A673 (cell line): Measurements from ENCODE around the gene NEK9. TPM values are rescaled to one million over a fixed set of nuclear protein-coding genes. Genes with fewer than 3 reads are reported as not detected.

ENCODE experiments used
- BruUV-seq: library from RNA; stranded (reverse); fragments of 400-500 nt; replicated peaks from 2 replicates; lab custom pipeline; 2021; lab: Mats Ljungman, UMichigan
- CTCF ChIA-PET: fragments of 300-600 bp; sonication (Branson Sonifier 250); formaldehyde crosslinking; loops from one replicate; lab custom pipeline; 2022; ENCODE audit warnings: antibody characterized with exemption; lab: Charles Lee
- POLR2A ChIA-PET: fragments of 300-600 bp; sonication (Branson Sonifier 250); formaldehyde crosslinking; loops from one replicate; lab custom pipeline; 2022; ENCODE audit warnings: antibody characterized with exemption; ENCODE audit not compliant: low non-redundant PET; lab: Charles Lee
- DNase-seq: peaks from one replicate; pipeline ENCODE4 v3.0.0-alpha.2; 2015; ENCODE audit warnings: low spot score
- H3K27ac ChIP-seq: fragments of 200-600 bp; sonication (generic); 2 replicates; pipeline ENCODE4 v1.5.1; 2016; ENCODE audit warnings: mixed run types, low read depth, mild to moderate bottlenecking, mixed read lengths, antibody characterized with exemption, low read length; ENCODE audit not compliant: poor library complexity, severe bottlenecking
- H3K27me3 ChIP-seq: fragments of 200-600 bp; sonication (generic); replicated peaks from 2 replicates; pipeline ENCODE4 v1.6.1; 2017; ENCODE audit warnings: mixed run types, low read depth, mild to moderate bottlenecking, mixed read lengths, antibody characterized with exemption, low read length; ENCODE audit not compliant: insufficient read depth, poor library complexity
- H3K36me3 ChIP-seq: fragments of 200-600 bp; sonication (generic); 2 replicates; pipeline ENCODE4 v1.6.1; 2016; ENCODE audit warnings: mixed run types, mild to moderate bottlenecking, mixed read lengths, antibody characterized with exemption, low read length; ENCODE audit not compliant: insufficient read depth, poor library complexity, severe bottlenecking
- H3K4me1 ChIP-seq: fragments of 200-600 bp; sonication (generic); 2 replicates; pipeline ENCODE4 v1.6.1; 2017; ENCODE audit warnings: mixed run types, mild to moderate bottlenecking, mixed read lengths, antibody characterized with exemption, low read length; ENCODE audit not compliant: insufficient read depth, poor library complexity, severe bottlenecking
- H3K4me3 ChIP-seq: fragments of 200-600 bp; sonication (generic); 2 replicates; pipeline ENCODE4 v1.5.1; 2016; ENCODE audit warnings: low read depth, mixed run types, mild to moderate bottlenecking, mixed read lengths, low read length; ENCODE audit not compliant: poor library complexity, severe bottlenecking
- H3K9me3 ChIP-seq: fragments of 200-600 bp; sonication (generic); 2 replicates; pipeline ENCODE4 v1.6.1; 2016; ENCODE audit warnings: mixed run types, low read depth, mild to moderate bottlenecking, mixed read lengths, antibody characterized with exemption, low read length; ENCODE audit not compliant: poor library complexity, severe bottlenecking
- CTCF ChIP-seq: fragments of 300-800, 200-600 bp; sonication (generic); conservative IDR thresholded peaks from 2 replicates; pipeline ENCODE4 v1.5.1; 2017; ENCODE audit warnings: low read depth, mild to moderate bottlenecking, antibody characterized with exemption, low read length, moderate library complexity, mixed read lengths
- EZH2 ChIP-seq: fragments of 200-600 bp; sonication (generic); IDR thresholded peaks from 2 replicates; pipeline ENCODE4 v1.6.1; 2017; ENCODE audit warnings: borderline replicate concordance, low read depth, mild to moderate bottlenecking, mixed read lengths, antibody characterized with exemption, low read length; ENCODE audit not compliant: poor library complexity, severe bottlenecking
- intact Hi-C: fragments of 100-400 bp; cut with micrococcal nuclease; formaldehyde crosslinking; loops from one replicate; pipeline ENCODE4 v1.10.0; 2022; ENCODE audit not compliant: unreplicated experiment
- total RNA-seq: library from RNA; stranded (reverse); gene quantifications from 2 replicates; pipeline ENCODE4 v1.2.3, GENCODE V29; 2021

Gene NEK9
- total RNA-seq, 1 experiment from 2014 or later: 75.8 TPM

GRCh38 chr14:75174066-75174465 is 47.2 kb upstream of the NEK9 start:
- Histone ChIP-seq H3K4me1 (peaks cover 9% of the 10 kb centered on the region), H3K9me3 (no peaks in the 10 kb centered on the region), H3K27ac (no peak overlapping the region), H3K27me3 (no peaks in the 10 kb centered on the region), H3K36me3 (no peaks in the 10 kb centered on the region), H3K4me3 (no peak overlapping the region)
- DNase-seq: no peak
- intact Hi-C loops: no loop called here
- CTCF ChIA-PET: no interaction called here
- BruUV-seq: no TSS peak
- POLR2A ChIA-PET: interaction anchor here (0.6 to 0.7 kb wide), 2 partner anchors 14 to 93 kb away, joined by 3 to 13 read pairs; no protein-coding TSS in a partner anchor
- TF ChIP-seq EZH2 (no peak), CTCF (no peak)

GRCh38 chr14:75170772-75171171 is 43.9 kb upstream of the NEK9 start:
- intact Hi-C loops: no loop called here
- Histone ChIP-seq H3K27ac (no peak overlapping the region), H3K27me3 (no peaks in the 10 kb centered on the region), H3K36me3 (no peaks in the 10 kb centered on the region), H3K4me3 (no peak overlapping the region), H3K4me1 (peaks cover 11% of the 10 kb centered on the region), H3K9me3 (no peaks in the 10 kb centered on the region)
- ChIA-PET POLR2A (no interaction called here), CTCF (no interaction called here)
- BruUV-seq: no TSS peak
- DNase-seq: no peak
- TF ChIP-seq EZH2 (no peak), CTCF (no peak)

- CTCF ChIA-PET: no interaction called here
Measured at GRCh38 chr14:75168586-75169335, 41.9 kb upstream of the NEK9 start.

More at GRCh38 chr14:75168586-75169335, 41.9 kb upstream of the NEK9 start:
- Histone ChIP-seq H3K4me3 (no peak overlapping the region), H3K27ac (no peak overlapping the region), H3K36me3 (no peaks in the 10 kb centered on the region), H3K4me1 (peaks cover 10% of the 10 kb centered on the region), H3K27me3 (no peaks in the 10 kb centered on the region), H3K9me3 (no peaks in the 10 kb centered on the region)
- intact Hi-C loops: no loop called here
- POLR2A ChIA-PET: no interaction called here
- TF ChIP-seq CTCF (no peak), EZH2 (no peak)
- DNase-seq: no peak
- no TSS peak for BruUV-seq
